Mesendoderm (in vitro differentiated cells): ENCODE results near the gene BAD.
"Not testable (repeated sequence)": the region's sequence is repeated elsewhere in the genome, so short reads cannot be mapped to it uniquely, and the experiment has no call there.

ENCODE experiments used
- DNase-seq: peaks from one replicate; pipeline ENCODE4 v3.0.0; 2013
- H2AK5ac ChIP-seq: 2 replicates; pipeline ENCODE4 v1.6.1; 2013; ENCODE audit warnings: low read length, inconsistent platforms
- H2BK120ac ChIP-seq: 2 replicates; pipeline ENCODE4 v1.6.1; 2013; ENCODE audit warnings: low read depth, mild to moderate bottlenecking, low read length, moderate library complexity, mixed read lengths
- H2BK15ac ChIP-seq: replicated peaks from 2 replicates; pipeline ENCODE4 v1.6.1; 2013; ENCODE audit warnings: low read depth, mild to moderate bottlenecking, moderate library complexity
- H2BK5ac ChIP-seq: 2 replicates; pipeline ENCODE4 v1.6.1; 2013; ENCODE audit warnings: low read length, inconsistent platforms
- H3K18ac ChIP-seq: 2 replicates; pipeline ENCODE4 v1.6.1; 2013; ENCODE audit warnings: mild to moderate bottlenecking, low read length, mixed read lengths
- H3K23ac ChIP-seq: one replicate; pipeline ENCODE4 v1.6.1; 2013; ENCODE audit warnings: low read length
- H3K27ac ChIP-seq: 2 replicates; pipeline ENCODE4 v1.5.1; 2013; ENCODE audit warnings: low read depth, mild to moderate bottlenecking, inconsistent platforms, low read length, moderate library complexity
- H3K27me3 ChIP-seq: 2 replicates; pipeline ENCODE4 v1.6.1; 2013; ENCODE audit warnings: low read length, control low read depth, mild to moderate bottlenecking, inconsistent platforms; ENCODE audit not compliant: insufficient read depth, poor library complexity
- H3K36me3 ChIP-seq: 2 replicates; pipeline ENCODE4 v1.6.1; 2013; ENCODE audit warnings: low read length, inconsistent platforms; ENCODE audit not compliant: control insufficient read depth, insufficient read depth
- H3K4ac ChIP-seq: one replicate; pipeline ENCODE4 v1.6.1; 2013; ENCODE audit warnings: low read depth, mild to moderate bottlenecking, low read length, moderate library complexity
- H3K4me1 ChIP-seq: 2 replicates; pipeline ENCODE4 v1.6.1; 2013; ENCODE audit warnings: low read depth, low read length, inconsistent platforms; ENCODE audit not compliant: control insufficient read depth
- H3K4me2 ChIP-seq: 2 replicates; pipeline ENCODE4 v1.6.1; 2013; ENCODE audit warnings: low read length
- H3K4me3 ChIP-seq: 2 replicates; pipeline ENCODE4 v1.5.1; 2013; ENCODE audit warnings: mild to moderate bottlenecking, low read length
- H3K56ac ChIP-seq: one replicate; pipeline ENCODE4 v1.6.1; 2013; ENCODE audit warnings: low read length
- H3K79me1 ChIP-seq: 2 replicates; pipeline ENCODE4 v1.6.1; 2013; ENCODE audit warnings: low read length, inconsistent platforms
- H3K79me2 ChIP-seq: 2 replicates; pipeline ENCODE4 v1.6.1; 2013; ENCODE audit warnings: mild to moderate bottlenecking, low read length; ENCODE audit not compliant: control insufficient read depth, insufficient read depth
- H3K9ac ChIP-seq: 2 replicates; pipeline ENCODE4 v1.6.1; 2013; ENCODE audit warnings: low read length, inconsistent platforms
- H4K5ac ChIP-seq: one replicate; pipeline ENCODE4 v1.6.1; 2013; ENCODE audit warnings: low read length
- H4K8ac ChIP-seq: one replicate; pipeline ENCODE4 v1.6.1; 2013; ENCODE audit warnings: low read depth, mild to moderate bottlenecking, control low read depth, low read length, moderate library complexity
- WGBS: extraction: QIAGEN DNeasy Blood & Tissue Kit; methylation state at CpG from one replicate; pipeline ENCODE4 v1.1.7; 2013; ENCODE audit warnings: low lambda C conversion rate, missing lambda C conversion rate; ENCODE audit not compliant: insufficient coverage; ENCODE audit errors: extremely low coverage; 5-methylcytosine and 5-hydroxymethylcytosine counted together

The BAD gene

DNA sequence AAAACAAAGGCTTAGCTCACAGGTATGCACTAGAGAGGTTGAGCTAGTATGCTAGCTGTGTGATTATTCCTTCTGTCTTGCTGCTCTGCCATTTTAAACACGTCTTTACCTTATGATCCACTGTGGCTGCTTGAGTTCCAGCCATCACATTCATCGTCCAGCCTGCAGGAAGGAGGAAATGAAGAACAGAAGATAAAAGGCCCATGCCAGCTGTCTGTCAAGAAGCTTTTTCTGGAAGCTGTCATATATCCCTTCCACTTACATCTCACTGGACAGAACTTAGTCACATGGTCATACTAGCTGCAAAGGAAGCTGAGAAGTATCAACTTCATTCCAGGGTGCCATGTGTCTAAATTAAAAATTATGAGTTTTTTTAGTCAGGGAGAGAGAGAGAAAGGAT, 42.9 kb upstream of the BAD start:
- H2BK120ac ChIP-seq = no peak overlapping the region
- no peaks in the 10 kb centered on the region for H3K27me3 ChIP-seq
- no peak overlapping the region for H3K4me2 ChIP-seq
- H3K4me1 ChIP-seq = peaks cover 2% of the 10 kb centered on the region
- no peak overlapping the region for H2BK5ac ChIP-seq
- no peaks in the 10 kb centered on the region for H3K79me1 ChIP-seq
- no peak overlapping the region for H3K56ac ChIP-seq
- no CpG with 5 or more reads among the region's 2 CpGs for WGBS
- H3K27ac ChIP-seq = no peak overlapping the region
- no peaks in the 10 kb centered on the region for H3K79me2 ChIP-seq
- no peak overlapping the region for H2AK5ac ChIP-seq
- H4K8ac ChIP-seq = no peak overlapping the region
- no peak overlapping the region for H2BK15ac ChIP-seq
- H3K4me3 ChIP-seq = no peak overlapping the region
- H3K18ac ChIP-seq = no peak overlapping the region
- H3K4ac ChIP-seq = no peak overlapping the region
- no peaks in the 10 kb centered on the region for H3K36me3 ChIP-seq
- no peak overlapping the region for H3K9ac ChIP-seq
- no peak overlapping the region for H3K23ac ChIP-seq
- no peak overlapping the region for H4K5ac ChIP-seq
- no peak for DNase-seq

DNA sequence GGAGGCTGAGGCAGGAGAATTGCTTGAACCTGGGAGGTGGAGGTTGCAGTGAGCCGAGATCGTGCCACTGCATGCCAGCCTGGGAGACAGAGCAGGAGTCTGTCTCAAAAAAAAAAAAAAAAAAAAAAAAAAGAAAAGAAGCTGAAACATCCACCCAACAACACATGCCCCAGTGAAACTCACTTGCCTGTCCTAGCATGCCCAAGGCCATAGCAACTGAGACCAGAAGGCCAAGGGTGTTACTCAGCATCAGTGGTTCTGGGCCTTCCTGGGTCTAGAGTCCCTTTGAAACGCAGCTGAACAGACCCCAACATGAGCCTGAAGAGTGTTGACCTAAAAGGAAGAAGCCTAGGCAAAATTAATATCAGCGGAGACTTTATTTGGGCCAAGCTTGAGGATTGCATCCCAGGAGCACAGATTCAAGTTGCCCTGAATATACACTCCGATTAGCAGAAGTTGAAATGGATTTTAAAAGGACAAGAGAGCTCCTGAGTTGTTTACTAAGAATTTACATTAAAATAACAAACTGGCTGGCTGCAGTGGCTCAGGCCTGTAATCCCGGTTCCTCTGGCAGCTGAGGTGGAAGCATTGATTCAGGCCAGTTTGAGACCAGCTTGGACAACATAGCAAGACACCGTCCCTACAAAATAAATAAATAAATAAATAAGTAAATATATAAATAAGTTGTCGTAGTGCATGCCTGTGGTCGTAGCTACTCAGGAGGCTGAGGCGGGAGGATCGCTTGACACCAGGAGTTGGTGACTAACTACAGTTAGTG, 40.4 kb upstream of the BAD start:
- Histone ChIP-seq H3K56ac (no peak overlapping the region), H3K27me3 (no peaks in the 10 kb centered on the region), H2BK120ac (no peak overlapping the region), H3K79me2 (no peaks in the 10 kb centered on the region), H3K79me1 (peaks cover 2% of the 10 kb centered on the region), H4K5ac (no peak overlapping the region), H3K4ac (no peak overlapping the region), H2AK5ac (no peak overlapping the region), H3K9ac (no peak overlapping the region), H3K23ac (no peak overlapping the region), H4K8ac (no peak overlapping the region), H3K36me3 (no peaks in the 10 kb centered on the region), H3K4me2 (no peak overlapping the region), H3K4me1 (no peaks in the 10 kb centered on the region), H2BK15ac (no peak overlapping the region), H3K27ac (no peak overlapping the region), H2BK5ac (no peak overlapping the region), H3K4me3 (no peak overlapping the region), H3K18ac (no peak overlapping the region)
- no peak for DNase-seq
- no CpG with 5 or more reads among the region's 11 CpGs for WGBS

DNA sequence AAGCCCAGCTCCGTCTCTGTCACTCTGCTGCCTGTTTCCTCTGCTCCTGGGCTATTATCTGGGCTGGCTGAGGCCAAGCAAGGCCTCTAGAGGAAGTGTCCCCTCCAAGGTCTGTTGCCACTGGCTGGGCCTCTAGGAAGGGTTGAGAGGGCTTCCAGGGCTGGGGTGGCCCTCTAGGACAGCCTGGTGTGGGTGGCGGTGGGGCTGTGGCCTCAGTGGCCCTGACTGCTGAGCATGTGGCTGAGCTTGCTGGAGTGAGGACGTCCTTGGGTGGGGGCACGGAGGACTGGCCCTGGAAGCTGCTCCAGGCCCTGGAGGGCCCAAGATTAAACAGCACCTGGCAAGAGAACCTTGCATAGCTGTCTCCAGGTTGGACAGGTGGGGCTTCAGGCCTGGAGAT, 39.5 kb upstream of the BAD start:
- not testable (repeated sequence) for H3K27ac ChIP-seq, H3K18ac ChIP-seq, H3K56ac ChIP-seq, H3K4me1 ChIP-seq, H3K4me3 ChIP-seq, H3K79me2 ChIP-seq, DNase-seq, H2BK5ac ChIP-seq, H2BK120ac ChIP-seq, H4K5ac ChIP-seq, H2AK5ac ChIP-seq, H3K36me3 ChIP-seq, H2BK15ac ChIP-seq, H3K4ac ChIP-seq, H4K8ac ChIP-seq, H3K4me2 ChIP-seq, H3K9ac ChIP-seq, H3K23ac ChIP-seq, H3K27me3 ChIP-seq, H3K79me1 ChIP-seq
- no CpG with 5 or more reads among the region's 4 CpGs for WGBS

DNA sequence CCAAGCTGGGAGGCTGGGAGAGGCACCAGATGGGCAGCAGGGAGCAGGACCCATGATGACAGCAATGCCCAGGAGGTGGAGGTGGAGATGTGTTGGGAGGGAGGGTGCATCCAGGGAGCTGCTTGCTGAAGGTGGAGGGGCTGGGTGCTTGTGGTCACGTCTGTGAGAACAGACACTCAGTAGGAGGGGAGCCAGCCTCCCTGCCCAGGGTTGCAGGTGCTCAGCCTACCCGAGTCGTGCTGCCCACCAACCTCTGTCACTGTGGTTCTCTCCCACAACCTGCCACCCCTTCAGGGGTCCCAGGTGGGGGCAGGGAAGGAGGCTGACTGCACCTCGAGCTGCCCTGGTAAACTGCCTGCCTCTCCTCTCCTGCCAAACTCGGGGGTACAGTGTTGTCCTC, 38.9 kb upstream of the BAD start:
- Histone ChIP-seq H2BK5ac (no peak overlapping the region), H3K18ac (no peak overlapping the region), H4K8ac (no peak overlapping the region), H2BK120ac (no peak overlapping the region), H3K4me1 (peaks cover 3% of the 10 kb centered on the region), H3K36me3 (no peaks in the 10 kb centered on the region), H3K9ac (no peak overlapping the region), H2BK15ac (no peak overlapping the region), H3K4ac (no peak overlapping the region), H3K23ac (no peak overlapping the region), H3K27ac (no peak overlapping the region), H3K4me3 (no peak overlapping the region), H2AK5ac (no peak overlapping the region), H3K4me2 (no peak overlapping the region), H3K56ac (no peak overlapping the region), H3K27me3 (no peaks in the 10 kb centered on the region), H3K79me2 (no peaks in the 10 kb centered on the region), H4K5ac (no peak overlapping the region), H3K79me1 (peaks cover 7% of the 10 kb centered on the region)
- no peak for DNase-seq
- no CpG with 5 or more reads among the region's 5 CpGs for WGBS

DNA sequence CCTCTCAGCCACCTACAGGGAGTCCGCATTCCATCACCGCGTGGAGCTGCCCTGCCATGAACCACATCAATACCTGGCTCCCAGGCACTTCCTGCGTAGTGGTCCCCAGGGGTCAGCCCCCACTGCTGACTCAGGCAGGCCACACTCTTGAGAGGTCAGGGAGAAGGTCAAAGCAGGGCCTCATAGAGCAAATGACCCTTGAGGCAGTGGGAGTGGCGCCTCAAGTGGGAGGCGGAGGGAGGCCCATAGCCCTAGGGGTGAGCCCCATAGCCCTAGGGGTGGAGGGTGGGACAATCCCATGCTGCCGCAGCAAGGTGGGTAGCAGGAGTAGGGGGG, 38.4 kb upstream of the BAD start:
- no peaks in the 10 kb centered on the region for H3K36me3 ChIP-seq
- H3K23ac ChIP-seq = no peak overlapping the region
- H3K18ac ChIP-seq = no peak overlapping the region
- peaks cover 3% of the 10 kb centered on the region for H3K4me1 ChIP-seq
- H2BK15ac ChIP-seq = no peak overlapping the region
- H3K56ac ChIP-seq = no peak overlapping the region
- H3K79me1 ChIP-seq = peaks cover 7% of the 10 kb centered on the region
- H2AK5ac ChIP-seq = no peak overlapping the region
- WGBS = no CpG with 5 or more reads among the region's 7 CpGs
- H3K4ac ChIP-seq = no peak overlapping the region
- no peak overlapping the region for H4K5ac ChIP-seq
- H3K79me2 ChIP-seq = no peaks in the 10 kb centered on the region
- no peak for DNase-seq
- no peak overlapping the region for H2BK5ac ChIP-seq
- no peak overlapping the region for H2BK120ac ChIP-seq
- H3K4me2 ChIP-seq = no peak overlapping the region
- H3K9ac ChIP-seq = no peak overlapping the region
- no peak overlapping the region for H4K8ac ChIP-seq
- no peak overlapping the region for H3K4me3 ChIP-seq
- H3K27ac ChIP-seq = no peak overlapping the region
- no peaks in the 10 kb centered on the region for H3K27me3 ChIP-seq

DNA sequence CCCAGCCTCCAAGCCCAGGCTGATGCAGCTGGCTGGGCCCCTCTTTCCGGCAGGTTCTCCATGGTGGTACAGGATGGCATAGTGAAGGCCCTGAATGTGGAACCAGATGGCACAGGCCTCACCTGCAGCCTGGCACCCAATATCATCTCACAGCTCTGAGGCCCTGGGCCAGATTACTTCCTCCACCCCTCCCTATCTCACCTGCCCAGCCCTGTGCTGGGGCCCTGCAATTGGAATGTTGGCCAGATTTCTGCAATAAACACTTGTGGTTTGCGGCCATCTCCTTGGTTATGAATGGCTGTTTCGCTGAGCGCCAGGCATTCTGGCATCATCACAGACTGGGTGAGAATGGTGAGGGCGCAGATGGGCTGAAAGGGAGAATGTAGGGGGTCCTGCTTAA, 37.1 kb upstream of the BAD start:
- peaks cover 2% of the 10 kb centered on the region for H3K79me2 ChIP-seq
- H3K27ac ChIP-seq = no peak overlapping the region
- H3K4me3 ChIP-seq = no peak overlapping the region
- H3K23ac ChIP-seq = no peak overlapping the region
- H3K9ac ChIP-seq = no peak overlapping the region
- DNase-seq = no peak
- H4K8ac ChIP-seq = no peak overlapping the region
- no peak overlapping the region for H3K56ac ChIP-seq
- no peak overlapping the region for H2BK5ac ChIP-seq
- H3K4me2 ChIP-seq = no peak overlapping the region
- no CpG with 5 or more reads among the region's 5 CpGs for WGBS
- no peak overlapping the region for H4K5ac ChIP-seq
- no peak overlapping the region for H3K18ac ChIP-seq
- H2AK5ac ChIP-seq = no peak overlapping the region
- H3K4me1 ChIP-seq = peaks cover 3% of the 10 kb centered on the region
- no peaks in the 10 kb centered on the region for H3K27me3 ChIP-seq
- H2BK15ac ChIP-seq = no peak overlapping the region
- H3K79me1 ChIP-seq = peaks cover 7% of the 10 kb centered on the region
- no peak overlapping the region for H2BK120ac ChIP-seq
- H3K36me3 ChIP-seq = no peaks in the 10 kb centered on the region
- H3K4ac ChIP-seq = no peak overlapping the region
